Stimulated activated CD4-positive, alpha-beta T cell treated with anti-CD3 and anti-CD28 coated beads, Interleukin-12 subunit alpha, Interleukin-12 subunit beta, amount 100 ng/mL, for 4 hours (primary cell): ENCODE data around the gene SCFD2.
"Not testable (repeated sequence)": the region's sequence is repeated elsewhere in the genome, so short reads cannot be mapped to it uniquely, and the experiment has no call there.

Experiments used
- DNase-seq: peaks from one replicate; pipeline ENCODE4 v3.0.0-alpha.2; 2020

SCFD2 gene

DNA sequence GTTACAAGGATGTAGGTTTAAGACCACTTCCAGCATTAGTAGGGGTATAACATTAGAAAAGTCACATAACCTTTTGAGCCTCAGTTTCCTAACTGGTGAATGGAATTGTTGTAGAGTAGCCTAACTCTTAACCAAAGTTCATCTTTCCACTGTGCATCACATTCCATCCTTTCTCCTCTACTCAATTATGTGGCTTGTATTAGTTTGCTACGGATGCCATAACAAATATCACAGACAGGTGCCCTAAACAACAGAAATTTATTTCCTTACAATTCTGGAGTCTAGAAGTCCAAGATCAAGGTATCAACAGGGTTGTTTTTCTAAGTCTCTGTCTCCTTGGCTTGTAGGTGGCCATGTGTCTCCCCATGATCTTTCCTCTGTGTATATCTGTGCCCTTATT is 271.8 kb downstream of the SCFD2 start:
- no peak for DNase-seq

DNA sequence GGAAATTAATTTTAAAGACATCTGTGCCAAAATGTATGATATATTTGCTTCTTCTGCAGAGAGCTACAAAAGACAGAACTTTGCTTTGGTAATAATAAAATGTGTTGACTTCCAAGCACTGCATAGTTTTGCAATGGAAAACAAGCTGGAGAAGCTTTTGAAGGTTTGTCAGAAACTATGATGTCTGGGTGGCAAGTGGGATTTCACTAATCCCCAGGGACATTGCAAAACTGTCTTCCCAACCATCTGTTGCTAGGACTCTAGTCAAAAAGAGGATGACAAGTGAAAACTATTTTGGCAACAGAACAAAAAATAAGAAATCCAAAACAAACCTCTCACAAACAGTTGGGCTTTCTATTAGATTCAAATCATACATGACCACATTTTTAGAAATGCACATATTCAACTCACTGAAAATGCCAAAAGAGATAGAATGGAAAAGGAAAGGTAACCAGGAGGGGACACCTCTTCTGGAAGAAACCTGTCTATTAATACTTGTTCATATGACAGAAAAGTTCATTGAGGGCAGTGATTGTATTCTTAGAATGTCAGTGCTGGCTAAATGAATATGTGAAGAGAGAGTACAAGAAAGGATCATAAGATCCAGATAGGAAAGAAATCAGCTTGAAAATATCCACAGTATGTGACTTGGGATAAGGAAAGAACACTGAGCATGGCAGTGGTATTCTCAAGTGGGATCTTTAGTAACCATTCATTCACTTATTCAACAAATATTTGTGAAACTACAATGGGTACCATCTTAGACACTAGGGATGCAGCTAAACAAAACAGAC is 275.7 kb downstream of the SCFD2 start:
- DNase-seq = no peak

DNA sequence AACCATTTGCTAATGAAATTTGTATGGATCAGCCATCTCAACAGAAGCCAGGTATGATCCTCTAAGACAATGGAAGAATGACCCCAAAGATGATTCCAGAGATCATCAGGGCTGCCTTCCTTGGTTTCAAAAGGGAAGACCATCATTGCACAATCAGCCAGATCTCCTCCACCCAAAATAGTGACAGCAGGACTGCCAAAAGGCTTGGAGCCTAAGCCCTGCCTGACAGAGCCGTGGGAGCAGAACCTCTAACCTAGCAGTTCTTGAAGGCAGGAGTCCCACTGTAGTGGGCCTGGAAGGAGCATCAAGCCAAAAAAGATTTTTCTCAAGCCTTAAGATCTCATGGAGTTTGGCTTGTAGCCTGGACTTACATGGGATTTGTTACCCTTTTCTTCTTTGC is 277.7 kb downstream of the SCFD2 start:
- no peak for DNase-seq

DNA sequence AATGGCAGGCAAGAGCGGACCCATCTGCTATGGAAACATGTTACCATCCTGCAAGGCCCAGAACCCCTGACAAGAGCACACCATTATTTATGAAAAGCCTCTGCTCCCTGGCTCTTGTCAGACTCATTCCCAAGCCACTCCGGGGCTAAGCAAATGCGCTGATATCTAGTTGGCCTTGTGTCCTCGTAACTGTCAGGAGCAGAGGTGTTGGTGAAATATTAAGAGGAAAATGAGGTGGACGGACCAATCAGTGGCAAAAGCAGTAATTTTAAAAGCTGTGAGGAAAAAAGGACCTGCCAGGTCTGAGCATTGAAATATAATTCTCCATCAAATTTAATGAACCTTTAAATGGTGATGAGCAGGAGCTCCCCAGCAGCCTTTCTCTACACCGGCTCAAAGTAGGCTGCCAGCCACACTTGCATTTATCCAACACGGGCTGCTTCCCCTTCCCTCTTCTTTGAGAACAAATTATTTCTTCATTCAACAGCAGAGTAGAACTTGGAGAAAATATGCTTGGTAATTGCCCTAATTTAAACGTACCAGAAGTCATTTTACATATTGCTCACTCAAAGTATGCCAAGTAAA is 289.4 kb downstream of the SCFD2 start:
- DNase-seq = no peak

DNA sequence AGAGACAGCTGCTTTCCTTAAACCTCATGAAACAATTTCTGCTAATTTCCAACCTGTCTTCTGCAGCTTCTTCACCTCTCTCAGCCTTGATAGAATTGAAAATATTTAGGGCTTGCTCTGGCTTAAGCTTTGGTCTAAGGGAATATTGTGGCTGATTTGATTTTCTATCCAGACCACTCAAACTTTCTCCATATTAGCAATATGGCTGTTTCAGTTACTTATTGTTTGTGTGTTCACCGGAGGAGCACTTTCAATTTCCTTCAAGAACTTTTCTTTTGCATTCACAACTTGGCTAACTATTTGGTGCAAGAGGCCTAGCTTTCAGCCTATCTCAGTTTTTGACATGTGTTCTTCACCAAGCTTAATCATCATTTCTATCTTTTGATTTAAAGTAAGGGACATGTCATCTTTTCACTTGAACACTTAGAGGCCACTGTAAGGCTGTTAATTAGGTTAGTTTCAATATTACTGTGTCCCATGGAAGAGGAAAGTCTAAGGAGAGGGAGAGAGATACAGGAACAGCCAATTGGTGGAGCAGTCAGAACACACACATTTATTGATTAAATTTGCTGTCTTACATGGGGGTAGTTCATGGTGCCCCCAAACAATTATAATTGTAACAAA is 290.6 kb downstream of the SCFD2 start:
- no peak for DNase-seq

DNA sequence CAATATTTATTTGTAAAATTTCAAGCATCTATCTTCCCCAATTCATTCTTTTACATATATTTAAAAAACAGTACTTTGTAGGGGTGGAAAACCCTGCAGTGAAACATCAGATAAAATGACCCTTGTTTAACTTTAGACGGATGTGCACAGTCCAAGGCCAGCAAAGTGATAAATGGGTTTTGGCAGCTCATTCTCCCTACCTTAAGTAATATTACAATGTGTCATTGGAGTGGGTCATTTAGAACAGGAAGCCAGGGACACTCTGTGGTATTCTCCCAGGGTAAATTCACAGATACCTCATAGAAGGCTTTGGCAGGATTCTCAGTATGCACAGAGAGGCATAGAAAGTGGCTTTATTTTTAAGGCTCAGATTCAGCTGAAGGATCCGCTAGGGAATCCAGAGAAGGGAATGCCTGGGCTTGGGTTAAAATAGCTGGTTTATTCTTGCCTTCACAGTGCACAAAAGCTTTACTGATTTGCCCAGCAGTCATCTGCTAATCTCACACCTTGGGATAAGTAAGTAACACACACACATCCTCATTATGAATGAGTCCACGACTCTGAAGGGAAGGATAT is 297.0 kb downstream of the SCFD2 start:
- DNase-seq = no peak

DNA sequence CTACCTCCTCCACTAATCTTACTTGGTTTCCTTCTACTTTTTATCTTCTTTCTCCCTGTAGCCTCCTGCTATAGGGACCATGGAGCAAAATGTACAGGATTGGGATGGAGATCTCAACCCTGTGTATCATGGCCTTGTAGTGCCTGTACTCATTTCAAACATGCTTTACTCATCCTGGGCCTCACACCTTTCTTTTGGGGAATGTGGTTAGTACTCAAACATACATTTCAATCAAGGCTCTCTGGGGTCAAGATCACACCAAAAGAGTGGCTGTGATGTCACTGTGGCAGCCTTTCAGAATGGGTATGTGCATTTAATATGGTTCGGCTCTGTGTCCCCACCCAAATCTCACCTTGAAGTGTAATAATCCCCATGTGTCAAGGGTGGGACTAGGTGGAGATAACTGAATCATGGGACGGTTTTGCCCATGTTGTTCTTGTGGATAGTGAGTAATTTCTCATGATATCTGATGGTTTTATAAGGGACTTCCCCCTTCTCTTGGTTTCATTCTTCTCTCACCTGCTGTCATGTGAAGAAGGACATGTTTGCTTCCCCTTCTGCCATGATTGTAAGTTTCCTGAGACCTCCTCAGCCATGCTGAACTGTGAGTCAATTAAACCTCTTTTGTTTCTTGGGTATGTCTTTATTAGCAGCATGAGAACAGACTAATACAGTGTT is 298.6 kb downstream of the SCFD2 start:
- DNase-seq = no peak

DNA sequence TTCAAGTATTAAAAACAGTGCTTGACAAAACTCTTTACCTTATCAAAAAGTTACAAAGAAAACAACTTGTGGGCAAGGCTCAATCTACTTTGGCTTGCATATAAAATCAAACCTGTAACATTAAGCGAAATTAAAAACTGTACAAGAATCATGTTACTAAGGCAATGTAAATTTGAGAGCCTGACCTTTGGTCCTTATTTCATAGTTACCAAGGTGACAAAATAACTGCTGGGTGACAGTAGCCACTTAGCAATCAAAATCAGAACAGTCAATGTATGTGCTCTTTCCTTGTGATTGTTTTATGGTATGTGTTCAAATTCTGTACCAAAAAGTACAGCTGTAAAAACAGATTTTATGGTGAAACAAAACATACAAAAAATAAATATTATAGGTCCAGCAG is 299.7 kb downstream of the SCFD2 start:
- no peak for DNase-seq

DNA sequence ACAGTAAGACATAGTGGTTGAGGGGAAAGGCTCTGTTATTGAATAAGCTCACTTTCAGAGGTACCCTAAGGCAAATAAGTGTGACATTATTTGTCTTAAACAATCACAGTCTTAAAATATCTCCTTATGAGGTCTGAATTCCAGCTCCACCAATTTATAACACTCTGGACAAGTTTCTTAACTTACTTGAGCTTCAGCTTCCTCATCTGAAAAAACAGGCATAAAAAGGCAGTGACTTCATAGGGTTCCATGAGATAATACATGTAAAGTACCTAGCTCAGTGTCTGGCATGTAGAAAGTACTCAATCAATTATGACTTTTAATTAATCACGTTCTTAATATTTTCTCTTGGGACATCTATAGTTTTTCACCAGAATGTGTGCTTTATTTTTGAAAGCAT is 301.3 kb downstream of the SCFD2 start:
- no peak for DNase-seq

DNA sequence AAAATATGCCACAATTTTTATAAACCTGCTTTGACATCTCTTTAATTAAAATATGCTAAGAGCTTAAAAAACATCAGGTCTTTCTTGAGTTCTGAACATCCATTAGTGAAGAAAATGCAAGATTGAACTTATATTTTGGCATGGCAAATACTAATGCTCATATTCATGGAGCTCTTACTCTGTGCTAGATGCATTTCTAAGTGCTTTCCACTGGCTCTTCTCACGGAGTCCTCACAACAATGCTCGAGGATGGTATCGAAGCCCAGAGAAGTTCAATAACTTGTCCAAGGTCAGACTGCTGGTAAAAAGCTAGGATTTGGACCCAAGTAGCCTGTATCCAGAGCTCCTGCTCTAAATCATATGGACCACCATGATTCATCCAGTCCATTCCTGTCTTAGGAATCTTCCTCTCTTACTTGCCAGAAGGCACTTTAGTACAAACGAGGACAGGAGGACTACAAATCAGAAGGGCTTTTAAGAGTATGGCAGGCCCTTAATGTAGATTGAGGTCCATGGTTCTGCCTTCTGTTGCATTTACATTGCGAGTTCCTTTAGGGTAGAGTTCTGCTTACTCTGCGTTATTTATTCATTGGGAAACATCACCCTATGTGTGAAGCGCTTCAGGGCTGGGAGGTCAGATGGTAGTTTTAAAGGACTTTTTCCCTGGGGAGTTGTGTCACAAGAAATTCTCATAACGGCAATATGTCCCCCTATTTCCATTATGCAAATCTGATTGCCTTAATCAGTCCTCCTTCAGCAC is 304.6 kb downstream of the SCFD2 start:
- DNase-seq = no peak

DNA sequence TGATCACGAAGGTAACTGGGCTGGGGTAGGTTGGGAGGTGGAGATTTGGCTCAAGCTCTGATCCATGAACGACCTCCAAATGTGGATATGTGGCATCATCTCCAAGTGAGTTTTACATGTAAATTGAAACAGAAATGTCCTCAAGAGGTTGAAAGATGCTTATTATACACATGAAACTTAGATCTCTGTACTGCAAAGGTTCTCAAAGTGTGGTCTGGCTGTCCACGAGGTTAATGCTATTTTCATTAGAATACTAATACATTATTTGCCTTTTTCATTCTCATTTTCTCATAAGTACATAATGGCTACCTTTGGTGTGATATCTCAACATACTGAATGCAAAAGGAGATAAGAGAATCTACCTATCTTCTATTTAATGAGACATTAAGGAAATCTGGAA is 305.6 kb downstream of the SCFD2 start:
- no peak for DNase-seq

DNA sequence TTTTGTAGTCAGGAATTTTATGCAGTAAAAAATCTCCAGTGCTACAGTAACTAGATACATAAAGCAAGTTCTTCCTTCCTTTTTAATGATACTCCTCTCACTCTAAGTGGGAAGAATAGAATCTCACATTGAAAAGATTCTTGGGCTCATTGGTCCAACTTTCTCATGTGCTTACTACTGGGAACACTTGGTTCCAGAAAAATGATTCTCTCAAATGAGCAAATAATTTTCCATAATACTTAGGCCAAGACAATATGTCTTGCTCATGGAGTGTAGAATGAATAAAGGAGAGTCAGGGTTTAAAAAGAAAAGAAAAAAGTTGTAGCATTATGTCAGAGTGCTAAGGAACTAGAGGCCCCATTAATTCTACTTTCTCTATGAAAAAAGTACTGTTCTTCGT is 306.0 kb downstream of the SCFD2 start:
- no peak for DNase-seq

DNA sequence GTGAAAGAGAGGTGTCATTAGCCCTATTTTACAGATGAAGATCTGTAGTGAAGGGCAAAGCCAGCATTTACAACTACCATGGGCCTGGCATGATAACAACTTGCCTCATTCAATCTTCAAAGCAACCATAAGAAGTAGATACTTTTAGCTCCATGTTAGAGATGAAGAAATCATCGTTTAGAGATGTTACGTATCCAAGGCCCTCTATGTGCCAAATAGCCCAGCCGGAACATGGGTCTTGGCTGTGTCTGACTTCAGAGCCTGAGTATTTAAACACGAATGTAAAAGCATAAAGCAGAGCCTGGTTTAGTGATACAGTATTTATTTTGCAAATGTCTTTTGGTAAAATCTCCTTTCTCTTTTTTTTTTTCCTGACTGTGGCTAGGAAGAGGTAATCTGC is 306.6 kb downstream of the SCFD2 start:
- no peak for DNase-seq

DNA sequence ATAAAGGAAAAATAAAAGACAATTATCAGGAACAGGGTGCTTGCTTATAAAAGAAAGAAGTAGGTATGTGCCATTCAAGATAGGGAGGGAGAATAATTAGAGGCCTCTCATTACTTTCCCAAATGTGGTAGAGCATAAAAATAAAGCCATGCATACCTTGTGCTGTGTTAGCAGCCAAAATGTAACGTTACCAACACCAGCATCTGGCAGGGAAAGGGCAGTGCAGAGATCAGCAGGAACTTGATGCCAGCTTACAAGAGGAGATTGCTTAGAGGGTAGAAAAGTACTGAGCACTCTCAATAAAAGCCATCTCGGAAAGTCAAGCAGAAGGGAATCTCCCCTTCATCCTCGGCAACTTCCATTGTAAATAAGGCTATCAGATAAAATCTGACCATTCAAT is 308.2 kb downstream of the SCFD2 start:
- no peak for DNase-seq

DNA sequence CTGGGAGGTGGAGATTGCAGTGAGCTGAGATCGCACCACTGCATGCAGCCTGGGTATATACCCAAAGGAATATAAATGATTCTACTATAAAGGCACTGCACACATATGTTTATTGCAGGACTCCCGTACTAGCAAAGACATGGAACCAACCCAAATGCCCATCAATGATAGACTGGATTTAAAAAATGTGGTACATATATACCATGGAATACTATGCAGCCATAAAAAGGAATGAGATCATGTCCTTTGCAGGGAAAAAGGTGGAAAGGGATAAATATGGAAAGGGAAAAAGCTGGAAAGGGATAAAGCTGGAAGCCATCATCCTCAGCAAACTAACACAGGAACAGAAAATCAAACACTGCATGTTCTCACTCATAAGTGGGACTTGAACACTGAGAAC is 308.8 kb downstream of the SCFD2 start:
- DNase-seq = not testable (repeated sequence)

DNA sequence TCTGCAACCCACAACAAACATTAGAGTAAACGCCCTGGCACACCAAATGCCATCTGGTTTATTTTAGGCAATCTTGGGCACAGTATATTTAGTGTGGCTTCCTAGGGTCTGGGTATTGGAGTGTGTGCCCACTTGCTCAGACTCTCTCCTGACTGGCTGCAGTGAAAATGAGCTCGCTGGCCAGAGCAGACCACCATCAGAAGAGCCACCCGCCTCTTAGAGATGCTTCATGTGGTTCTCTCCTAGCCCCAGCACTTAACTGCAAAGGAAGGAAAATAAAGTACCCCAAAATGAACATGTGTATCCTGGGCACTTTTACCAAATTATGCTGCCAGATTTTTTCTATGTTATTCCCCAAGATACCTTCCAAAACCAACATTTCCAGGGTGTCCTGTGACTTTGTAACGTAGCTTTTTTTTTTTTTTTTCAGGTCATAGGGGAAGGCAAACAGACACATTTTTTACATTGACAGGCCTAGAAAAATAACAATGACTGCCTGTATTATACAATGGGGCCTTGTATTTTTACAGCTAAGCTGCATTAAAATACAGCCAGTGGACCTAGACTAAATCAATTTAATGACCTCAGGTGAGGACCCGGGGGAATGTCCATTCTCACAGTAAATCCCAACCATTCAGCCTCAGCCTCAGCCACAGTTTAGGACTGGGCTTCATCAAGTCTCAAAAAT is 310.0 kb downstream of the SCFD2 start:
- DNase-seq = no peak

DNA sequence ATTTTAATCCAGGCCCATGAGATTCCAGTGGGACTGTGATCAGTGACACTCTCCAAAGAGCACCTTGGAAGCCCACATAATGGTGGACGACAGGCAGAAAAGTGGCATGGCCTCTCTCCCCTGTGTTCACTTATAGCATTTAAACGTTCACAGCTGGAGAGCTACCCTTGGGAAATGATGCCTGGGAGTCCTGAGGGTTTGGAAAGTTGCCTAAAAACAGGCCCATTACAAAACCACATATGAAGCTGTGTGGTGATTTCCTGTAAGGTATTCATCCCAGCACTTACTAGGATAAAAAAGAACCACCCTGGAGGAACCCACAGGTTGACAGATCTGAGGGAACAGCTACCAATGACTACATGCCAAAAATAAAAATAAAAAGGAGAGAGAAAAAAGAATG is 310.6 kb downstream of the SCFD2 start:
- DNase-seq = no peak

DNA sequence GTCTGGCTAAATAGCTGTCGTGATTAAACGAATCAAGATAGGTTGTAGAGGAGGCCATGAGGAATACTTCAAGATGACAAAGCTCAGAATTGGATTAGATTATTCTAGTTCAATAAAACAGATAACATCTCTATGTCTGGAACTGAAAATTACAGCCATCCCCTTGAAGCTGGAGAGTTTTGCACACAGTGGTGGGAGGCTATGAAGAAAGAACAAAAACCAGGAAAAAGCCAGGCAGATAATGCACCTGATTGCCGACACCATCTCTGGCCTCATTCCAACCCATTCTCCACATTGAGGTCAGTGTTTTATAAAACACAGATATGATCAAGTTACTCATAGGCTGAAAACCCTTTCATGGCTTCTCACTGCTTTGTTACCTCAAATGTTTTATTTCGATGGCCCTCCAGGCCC is 315.5 kb downstream of the SCFD2 start:
- DNase-seq = no peak

DNA sequence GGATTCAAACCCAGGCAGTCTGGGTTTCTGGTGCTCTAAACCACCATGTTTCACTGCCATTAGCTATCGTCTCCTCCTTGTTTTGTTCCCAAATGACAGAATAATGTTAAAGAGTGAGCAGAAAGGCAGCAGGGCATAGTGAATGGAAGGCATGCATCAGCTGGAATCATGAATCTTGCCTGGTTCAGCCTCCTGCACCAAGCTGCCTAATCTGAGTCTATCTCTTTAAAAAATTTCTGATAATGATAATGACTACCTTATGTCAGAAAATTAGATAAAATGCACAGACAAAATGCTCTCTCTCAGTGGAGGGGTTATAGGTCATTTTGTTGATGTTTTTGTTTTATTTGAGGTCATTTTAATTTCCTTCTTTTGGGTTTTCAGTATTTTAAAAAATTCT is 316.3 kb downstream of the SCFD2 start:
- DNase-seq = no peak

DNA sequence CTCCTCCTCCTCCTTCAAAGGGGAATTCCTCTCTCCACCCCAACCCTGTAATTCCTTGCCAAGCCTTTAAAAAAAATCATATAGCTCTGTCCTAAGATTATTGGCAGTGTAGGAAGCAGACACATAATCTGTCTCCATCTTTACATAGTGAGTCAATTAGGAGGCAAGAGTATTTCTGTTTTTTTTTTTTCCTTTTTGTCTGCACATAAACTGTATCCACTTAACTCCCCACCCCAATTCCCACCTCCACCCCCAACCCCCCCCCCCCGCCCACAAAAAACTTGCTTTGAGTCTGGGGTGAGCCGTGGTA is 321.3 kb downstream of the SCFD2 start:
- no peak for DNase-seq

DNA sequence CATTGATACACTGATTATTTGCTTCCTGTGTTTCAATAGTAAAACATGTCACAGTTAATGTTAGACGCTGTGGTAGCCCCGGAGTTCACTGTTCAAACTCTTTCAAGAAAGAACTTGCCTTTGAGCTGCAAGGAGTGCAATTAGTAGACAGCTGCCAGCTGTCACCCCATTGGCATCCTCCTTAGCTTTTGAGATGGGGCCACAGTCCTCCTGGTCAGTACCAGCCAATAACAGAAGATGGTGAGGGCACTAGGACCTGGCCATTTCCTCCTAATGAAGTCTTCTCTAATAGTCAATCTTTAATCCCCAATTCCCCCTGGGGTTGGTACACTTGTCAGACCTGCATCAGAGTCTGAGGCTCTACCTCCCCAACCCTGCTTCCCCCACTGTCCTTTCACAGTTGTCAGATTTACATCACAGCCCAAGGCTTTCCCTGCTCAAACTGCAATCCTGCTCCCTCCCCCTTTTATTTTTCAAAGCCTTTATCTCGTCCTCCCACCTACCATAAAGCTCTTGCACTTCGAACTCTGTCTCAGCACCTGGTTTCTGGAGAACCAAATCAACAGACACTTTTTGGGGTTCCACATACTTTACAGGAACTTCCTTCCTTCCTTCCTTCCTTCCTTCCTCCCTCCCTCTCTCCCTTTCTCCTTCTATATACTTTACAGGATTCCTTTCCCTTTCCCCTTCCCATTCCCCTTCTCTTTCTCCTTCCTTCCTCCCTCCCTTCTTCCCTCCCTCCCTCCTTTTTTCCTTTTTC is 321.8 kb downstream of the SCFD2 start:
- no peak for DNase-seq

DNA sequence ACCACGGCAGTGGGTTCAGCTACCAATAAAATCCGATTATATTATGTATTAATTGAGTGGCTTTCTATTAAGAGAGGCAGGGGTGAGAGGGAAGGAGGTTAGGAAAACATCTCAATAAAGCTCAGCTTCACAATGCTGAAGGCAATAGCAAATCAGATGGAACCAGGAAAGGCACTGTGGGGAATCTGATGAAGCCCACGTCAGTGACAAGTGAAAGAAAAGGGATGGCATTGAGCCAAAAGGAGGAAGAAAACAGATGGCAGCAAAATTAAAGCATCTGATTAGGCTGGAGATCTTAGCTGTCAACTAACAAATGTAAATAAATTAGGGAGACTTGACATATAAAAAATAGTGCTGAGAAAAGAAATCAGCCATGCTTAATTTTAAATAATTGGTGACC is 322.8 kb downstream of the SCFD2 start:
- no peak for DNase-seq
